Dendritic cell treated with granulocyte-macrophage colony-stimulating factor and Interleukin-4, amounts not matched to agents 40 ng/mL and 50 ng/mL, for 4 days (primary cell): Measurements from ENCODE around the gene RPH3AL.
"Not testable (repeated sequence)": the region's sequence is repeated elsewhere in the genome, so short reads cannot be mapped to it uniquely, and the experiment has no call there.

Experiments
- H3K27ac Mint-ChIP-seq: one replicate; pipeline ENCODE4 v1.8.0; 2022; ENCODE audit warnings: mild to moderate bottlenecking, mixed read lengths
- H3K27me3 Mint-ChIP-seq: one replicate; pipeline ENCODE4 v1.8.0; 2022; ENCODE audit warnings: mild to moderate bottlenecking, mixed read lengths
- H3K36me3 Mint-ChIP-seq: one replicate; pipeline ENCODE4 v1.8.0; 2022; ENCODE audit warnings: low read depth, mixed read lengths
- H3K4me1 Mint-ChIP-seq: one replicate; pipeline ENCODE4 v1.8.0; 2022; ENCODE audit warnings: low read depth, mixed read lengths
- H3K4me3 Mint-ChIP-seq: one replicate; pipeline ENCODE4 v1.8.0; 2022; ENCODE audit warnings: mild to moderate bottlenecking, moderate library complexity, mixed read lengths
- H3K9me3 Mint-ChIP-seq: one replicate; pipeline ENCODE4 v1.8.0; 2022; ENCODE audit warnings: mixed read lengths
- intact Hi-C: fragments of 100-400 bp; cut with micrococcal nuclease; formaldehyde crosslinking; loops from one replicate; pipeline ENCODE4 v1.15.0; 2022

Gene RPH3AL

GRCh38 chr17:208429-208828 is 144.2 kb downstream of the RPH3AL start:
- H3K36me3 Mint-ChIP-seq = no peaks in the 10 kb centered on the region
- intact Hi-C loops = no loop called here
- peaks cover 7% of the 10 kb centered on the region for H3K4me1 Mint-ChIP-seq
- peaks cover 13% of the 10 kb centered on the region for H3K9me3 Mint-ChIP-seq
- H3K27me3 Mint-ChIP-seq = peaks cover 46% of the 10 kb centered on the region
- H3K27ac Mint-ChIP-seq = no peak overlapping the region
- H3K4me3 Mint-ChIP-seq = no peak overlapping the region

GRCh38 chr17:207775-208174 is 144.8 kb downstream of the RPH3AL start:
- peaks cover 13% of the 10 kb centered on the region for H3K9me3 Mint-ChIP-seq
- H3K27me3 Mint-ChIP-seq = peaks cover 46% of the 10 kb centered on the region
- peaks cover 7% of the 10 kb centered on the region for H3K4me1 Mint-ChIP-seq
- H3K4me3 Mint-ChIP-seq = no peak overlapping the region
- H3K36me3 Mint-ChIP-seq = no peaks in the 10 kb centered on the region
- intact Hi-C loops = no loop called here
- H3K27ac Mint-ChIP-seq = no peak overlapping the region

- H3K4me3 Mint-ChIP-seq = no peak overlapping the region
- H3K27ac Mint-ChIP-seq = no peak overlapping the region
- H3K36me3 Mint-ChIP-seq = no peaks in the 10 kb centered on the region
Observed at GRCh38 chr17:206941-207560, 145.6 kb downstream of the RPH3AL start.

GRCh38 chr17:206484-206883 is 146.1 kb downstream of the RPH3AL start:
- peaks cover 13% of the 10 kb centered on the region for H3K9me3 Mint-ChIP-seq
- intact Hi-C loops, H3K4me3 Mint-ChIP-seq, H3K27ac Mint-ChIP-seq, H3K36me3 Mint-ChIP-seq, H3K4me1 Mint-ChIP-seq: not testable (repeated sequence)
- H3K27me3 Mint-ChIP-seq = peaks cover 49% of the 10 kb centered on the region

More at GRCh38 chr17:206941-207560, 145.6 kb downstream of the RPH3AL start:
- peaks cover 13% of the 10 kb centered on the region for H3K9me3 Mint-ChIP-seq
- peaks cover 7% of the 10 kb centered on the region for H3K4me1 Mint-ChIP-seq
- H3K27me3 Mint-ChIP-seq = peaks cover 47% of the 10 kb centered on the region
- intact Hi-C loops = no loop called here

- H3K9me3 Mint-ChIP-seq = peaks cover 13% of the 10 kb centered on the region
- peaks cover 7% of the 10 kb centered on the region for H3K4me1 Mint-ChIP-seq
- H3K4me3 Mint-ChIP-seq = no peak overlapping the region
- intact Hi-C loops = no loop called here
- H3K27ac Mint-ChIP-seq = no peak overlapping the region
- H3K36me3 Mint-ChIP-seq = no peaks in the 10 kb centered on the region
- H3K27me3 Mint-ChIP-seq = peaks cover 49% of the 10 kb centered on the region
Observed at GRCh38 chr17:205817-206216, 146.8 kb downstream of the RPH3AL start.

GRCh38 chr17:205148-205669 is 147.4 kb downstream of the RPH3AL start:
- H3K36me3 Mint-ChIP-seq = no peaks in the 10 kb centered on the region
- peaks cover 53% of the 10 kb centered on the region for H3K27me3 Mint-ChIP-seq
- no peak overlapping the region for H3K4me3 Mint-ChIP-seq
- intact Hi-C loops = no loop called here
- peaks cover 13% of the 10 kb centered on the region for H3K9me3 Mint-ChIP-seq
- H3K4me1 Mint-ChIP-seq = peaks cover 7% of the 10 kb centered on the region
- H3K27ac Mint-ChIP-seq = no peak overlapping the region

GRCh38 chr17:204427-205147 is 148.0 kb downstream of the RPH3AL start:
- Mint-ChIP-seq H3K27ac (no peak overlapping the region), H3K36me3 (no peaks in the 10 kb centered on the region), H3K4me1 (peaks cover 7% of the 10 kb centered on the region), H3K4me3 (no peak overlapping the region), H3K27me3 (peaks cover 59% of the 10 kb centered on the region), H3K9me3 (peaks cover 13% of the 10 kb centered on the region)
- intact Hi-C loops = no loop called here

- intact Hi-C loops = no loop called here
- H3K4me1 Mint-ChIP-seq = peaks cover 7% of the 10 kb centered on the region
- H3K27me3 Mint-ChIP-seq = peaks cover 55% of the 10 kb centered on the region
- H3K9me3 Mint-ChIP-seq = peaks cover 13% of the 10 kb centered on the region
- H3K4me3 Mint-ChIP-seq = no peak overlapping the region
- H3K27ac Mint-ChIP-seq = no peak overlapping the region
- no peaks in the 10 kb centered on the region for H3K36me3 Mint-ChIP-seq
Observed at GRCh38 chr17:202501-202951, 150.1 kb downstream of the RPH3AL start.

GRCh38 chr17:201736-202135 is 150.9 kb downstream of the RPH3AL start:
- H3K4me3 Mint-ChIP-seq = not testable (repeated sequence)

GRCh38 chr17:201257-201656 is 151.3 kb downstream of the RPH3AL start:
- H3K4me3 Mint-ChIP-seq, H3K36me3 Mint-ChIP-seq, intact Hi-C loops, H3K4me1 Mint-ChIP-seq, H3K9me3 Mint-ChIP-seq, H3K27ac Mint-ChIP-seq: not testable (repeated sequence)
- peaks cover 46% of the 10 kb centered on the region for H3K27me3 Mint-ChIP-seq

More at GRCh38 chr17:201736-202135, 150.9 kb downstream of the RPH3AL start:
- H3K27ac Mint-ChIP-seq, intact Hi-C loops, H3K36me3 Mint-ChIP-seq, H3K4me1 Mint-ChIP-seq, H3K9me3 Mint-ChIP-seq: not testable (repeated sequence)
- H3K27me3 Mint-ChIP-seq = peaks cover 49% of the 10 kb centered on the region

GRCh38 chr17:200586-200985 is 152.0 kb downstream of the RPH3AL start:
- H3K27me3 Mint-ChIP-seq = peaks cover 40% of the 10 kb centered on the region
- H3K9me3 Mint-ChIP-seq = no peaks in the 10 kb centered on the region
- H3K27ac Mint-ChIP-seq = no peak overlapping the region
- H3K4me1 Mint-ChIP-seq = peaks cover 7% of the 10 kb centered on the region
- H3K36me3 Mint-ChIP-seq = no peaks in the 10 kb centered on the region
- H3K4me3 Mint-ChIP-seq = no peak overlapping the region
- intact Hi-C loops = no loop called here

GRCh38 chr17:199806-200545 is 152.6 kb downstream of the RPH3AL start:
- Mint-ChIP-seq H3K4me3 (no peak overlapping the region), H3K4me1 (peaks cover 10% of the 10 kb centered on the region), H3K27ac (no peak overlapping the region), H3K9me3 (no peaks in the 10 kb centered on the region), H3K27me3 (peaks cover 34% of the 10 kb centered on the region), H3K36me3 (no peaks in the 10 kb centered on the region)
- intact Hi-C loops = no loop called here

GRCh38 chr17:199191-199604 is 153.4 kb downstream of the RPH3AL start:
- Mint-ChIP-seq H3K27ac (no peak overlapping the region), H3K27me3 (peaks cover 29% of the 10 kb centered on the region), H3K4me3 (no peak overlapping the region), H3K4me1 (peaks cover 7% of the 10 kb centered on the region), H3K36me3 (no peaks in the 10 kb centered on the region), H3K9me3 (no peaks in the 10 kb centered on the region)
- intact Hi-C loops = no loop called here

GRCh38 chr17:198225-198624 is 154.4 kb downstream of the RPH3AL start:
- H3K4me3 Mint-ChIP-seq, intact Hi-C loops, H3K9me3 Mint-ChIP-seq, H3K27ac Mint-ChIP-seq, H3K4me1 Mint-ChIP-seq, H3K36me3 Mint-ChIP-seq: not testable (repeated sequence)
- H3K27me3 Mint-ChIP-seq = peaks cover 33% of the 10 kb centered on the region
